Right lobe of liver (tissue), 4 donors: Measurements from ENCODE around the gene CIDEA.
"Not testable (repeated sequence)": the region's sequence is repeated elsewhere in the genome, so short reads cannot be mapped to it uniquely, and the experiment has no call there.

ENCODE experiments used
- CTCF ChIP-seq, 4 donors: fragments of 200-600 bp in 3 of 4; fragments of 450-650 bp in 1 of 4; IDR thresholded peaks; one replicate each; pipeline versions ENCODE4 v1.5.1 to v1.8.0; 2016 to 2022; ENCODE audit warnings: antibody characterized with exemption in 4 of 4, mild to moderate bottlenecking in 2 of 4
- POLR2A ChIP-seq: fragments of 450-650 bp; IDR thresholded peaks from one replicate; pipeline ENCODE4 v1.6.1; 2017; ENCODE audit warnings: antibody characterized with exemption, mild to moderate bottlenecking
- donor health status: DM: no; HTN: no; CAD: no.
- donor health status: DM: no; HTN: no; CAD: no.
- donor health status: DM: no; HTN: yes; CAD: no.

GRCh38 chr18:12227399-12228186 is 26.6 kb upstream of the CIDEA start:
- TF ChIP-seq CTCF (IDR thresholded peaks at IDR 0.05); POLR2A: not testable (repeated sequence)
